Endothelial cell of umbilical vein (primary cell): ENCODE measurements around the gene SLC2A1. TPM values are rescaled to one million over a fixed set of nuclear protein-coding genes. Genes with fewer than 3 reads are reported as not detected.

Experiments used
- BruUV-seq: library from RNA; stranded (reverse); fragments of 400-500 nt; replicated peaks from 2 replicates; lab custom pipeline; 2021; lab: Mats Ljungman, UMichigan
- CTCF ChIA-PET: fragments of 300-600, 350-600 bp; sonication (Branson Sonifier 250); formaldehyde crosslinking; loops from one replicate; lab custom pipeline; 2021; ENCODE audit warnings: antibody characterized with exemption, inconsistent platforms; lab: Charles Lee
- POLR2A ChIA-PET: fragments of 300-600, 350-600 bp; sonication (Branson Sonifier 250); formaldehyde crosslinking; loops from one replicate; lab custom pipeline; 2021; ENCODE audit warnings: antibody characterized with exemption, inconsistent platforms; lab: Charles Lee
- DNase-seq: peaks from one replicate; pipeline ENCODE4 v3.0.0-alpha.2; 2011; ENCODE audit warnings: low read depth, low spot score
- FAIRE-seq: peaks from 2 replicates; lab custom pipeline; 2011; peaks lifted over from hg19 to GRCh38; lab: Jason Lieb, UNC
- H2AFZ ChIP-seq: 2 replicates; pipeline ENCODE4 v1.6.0; 2012; ENCODE audit warnings: low read depth, low read length, control low read depth, inconsistent platforms
- H3K27ac ChIP-seq: 2 replicates; pipeline ENCODE4 v1.5.1; 2011; ENCODE audit warnings: low read depth, mild to moderate bottlenecking, control low read depth, low read length, moderate library complexity; ENCODE audit not compliant: insufficient read depth
- H3K27me3 ChIP-seq, 2 experiments: 2 replicates each; pipeline versions ENCODE4 v1.6.0 to v1.6.1; 2011; ENCODE audit warnings: low read length in 2 of 2, mixed read lengths in 1 of 2; ENCODE audit not compliant: control insufficient read depth in 2 of 2, insufficient read depth in 2 of 2
- H3K36me3 ChIP-seq, 2 experiments: 2 replicates in 1 of 2; 3 replicates in 1 of 2; pipeline ENCODE4 v1.5.1; 2011; ENCODE audit warnings: low read length in 2 of 2, mild to moderate bottlenecking in 1 of 2, moderate library complexity in 1 of 2; ENCODE audit not compliant: control insufficient read depth in 2 of 2, insufficient read depth in 2 of 2; ENCODE audit errors: extremely low read depth in 1 of 2
- H3K4me1 ChIP-seq: 3 replicates; pipeline ENCODE4 v1.5.1; 2011; ENCODE audit warnings: mild to moderate bottlenecking, low read length; ENCODE audit not compliant: control insufficient read depth, insufficient read depth; ENCODE audit errors: extremely low read depth
- H3K4me2 ChIP-seq: 2 replicates; pipeline ENCODE4 v1.6.1; 2011; ENCODE audit warnings: low read length, control low read depth, mixed read lengths; ENCODE audit not compliant: insufficient read depth
- H3K4me3 ChIP-seq, 3 experiments: fragments of 200-600 bp in 1 of 3; sonication (generic), shearing (Covaris generic) in 1 of 3; replicated peaks in 1 of 3; 2 replicates each; pipeline ENCODE4 v1.5.1; 2011 to 2016; ENCODE audit warnings: control low read depth in 3 of 3, low read length in 3 of 3, mild to moderate bottlenecking in 2 of 3, inconsistent platforms in 1 of 3, low read depth in 1 of 3, moderate library complexity in 1 of 3; ENCODE audit not compliant: insufficient read depth in 1 of 3
- H3K79me2 ChIP-seq: 2 replicates; pipeline ENCODE4 v1.6.0; 2012; ENCODE audit warnings: low read length, inconsistent platforms; ENCODE audit not compliant: control insufficient read depth, insufficient read depth
- H3K9ac ChIP-seq: replicated peaks from 2 replicates; pipeline ENCODE3; 2011; ENCODE audit warnings: low read length, control low read depth; ENCODE audit not compliant: insufficient read depth; ENCODE audit errors: extremely low read depth
- H3K9me1 ChIP-seq: replicated peaks from 3 replicates; pipeline ENCODE4 v1.6.0; 2011; ENCODE audit warnings: mild to moderate bottlenecking, low read length; ENCODE audit not compliant: control insufficient read depth, insufficient read depth; ENCODE audit errors: extremely low read depth
- H3K9me3 ChIP-seq: replicated peaks from 2 replicates; pipeline ENCODE4 v1.5.1; 2012; ENCODE audit warnings: low read length, inconsistent platforms; ENCODE audit not compliant: control insufficient read depth, insufficient read depth
- H4K20me1 ChIP-seq: replicated peaks from 2 replicates; pipeline ENCODE3; 2011; ENCODE audit warnings: mild to moderate bottlenecking, low read length; ENCODE audit not compliant: control insufficient read depth, insufficient read depth; ENCODE audit errors: extremely low read depth
- EZH2 ChIP-seq: IDR thresholded peaks from 2 replicates; pipeline ENCODE4 v1.6.1; 2012; ENCODE audit warnings: borderline replicate concordance, low read depth, mild to moderate bottlenecking, moderate library complexity, low read length, inconsistent platforms; ENCODE audit not compliant: severe bottlenecking
- FOS ChIP-seq: IDR thresholded peaks from 2 replicates; pipeline ENCODE4 v1.6.1; 2011; ENCODE audit warnings: mild to moderate bottlenecking, low read length, moderate library complexity, borderline replicate concordance; ENCODE audit not compliant: insufficient read depth
- JUN ChIP-seq: IDR thresholded peaks from 2 replicates; pipeline ENCODE4 v1.6.1; 2011; ENCODE audit warnings: borderline replicate concordance, low read depth; ENCODE audit not compliant: insufficient read length, insufficient read depth
- MYC ChIP-seq: IDR thresholded peaks from one replicate; pipeline ENCODE4 v1.6.1; 2011; ENCODE audit warnings: mild to moderate bottlenecking, low read depth, low read length
- POLR2AphosphoS5 ChIP-seq: IDR thresholded peaks from 2 replicates; pipeline ENCODE4 v1.6.1; 2012; ENCODE audit warnings: low read depth, mild to moderate bottlenecking, control low read depth, low read length, moderate library complexity; ENCODE audit not compliant: insufficient read depth
- dilution Hi-C: fragments of 300-500 bp; cut with MboI; formaldehyde crosslinking; loops from one replicate; pipeline ENCODE4 v1.15.0; 2019; ENCODE audit warnings: low sequenced_read_pairs; ENCODE audit not compliant: extremely low pct_ligation_motif_present
- intact Hi-C: fragments of 100-400 bp; cut with micrococcal nuclease; formaldehyde crosslinking; loops from one replicate; pipeline ENCODE4 v1.10.0; 2022
- polyA plus RNA-seq, 4 experiments: library from polyadenylated mRNA; depleted of rRNA in 3 of 4; stranded (reverse) in 3 of 4; unstranded in 1 of 4; fragments of >200 nt; gene quantifications; 2 replicates each; pipeline versions ENCODE4 v1.2.1 to v1.2.3, GENCODE V29; 2011 to 2012; ENCODE audit warnings: missing spikeins in 1 of 4
- total RNA-seq: library from RNA; stranded (reverse); gene quantifications from 2 replicates; pipeline ENCODE4 v1.2.3, GENCODE V29; 2021
- TF ChIP-seq, protein P1 (sequence below): IDR thresholded peaks from 2 replicates; pipeline ENCODE4 v1.6.1; 2011; ENCODE audit not compliant: insufficient read depth, insufficient read length
- TF ChIP-seq, protein P2 (sequence below), 2 donors: IDR thresholded peaks; 1 replicate in 1 of 2; 2 replicates in 1 of 2; pipeline ENCODE4 v1.5.1; 2011; ENCODE audit warnings: low read length in 2 of 2, mild to moderate bottlenecking in 2 of 2, moderate library complexity in 2 of 2, control low read depth in 1 of 2, inconsistent platforms in 1 of 2, low read depth in 1 of 2; ENCODE audit not compliant: insufficient read depth in 1 of 2; ENCODE audit errors: extremely low read depth in 1 of 2

The SLC2A1 gene
- total and polyA plus RNA-seq, 2 donors (not counting 3 experiments of a cell fraction or from before 2014, with no cell fraction given), result 42.2 to 46.5 TPM

DNA sequence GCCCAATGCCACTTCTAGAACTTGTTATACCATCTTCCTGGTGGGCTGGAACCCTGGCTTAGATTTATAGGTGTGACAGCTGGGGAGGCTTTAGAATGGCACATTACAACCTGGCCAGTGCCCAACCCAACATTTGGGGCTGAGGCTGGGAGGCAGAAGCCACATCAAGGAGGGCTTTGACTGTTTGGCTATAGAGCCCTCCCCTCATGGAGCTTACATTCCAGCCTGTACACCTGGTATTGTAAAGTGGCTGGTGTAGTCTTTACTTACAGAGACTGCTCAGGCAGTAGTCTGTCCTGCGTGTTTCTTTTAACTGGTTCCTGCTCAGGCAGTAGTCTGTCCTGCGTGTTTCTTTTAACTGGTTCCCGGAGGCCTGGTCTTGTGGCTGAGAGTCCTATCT lies 10.0 kb upstream of the SLC2A1 start:
- POLR2A ChIA-PET, result no interaction called here
- dilution Hi-C loops (no loop called here), intact Hi-C loops (no loop called here)
- no peak for FAIRE-seq
- H3K27ac ChIP-seq, result no peak overlapping the region
- BruUV-seq, result no TSS peak
- TF ChIP-seq FOS (no peak), POLR2AphosphoS5 (no peak), MYC (no peak), JUN (no peak), EZH2 (no peak)
- TF ChIP-seq, protein P1, sequence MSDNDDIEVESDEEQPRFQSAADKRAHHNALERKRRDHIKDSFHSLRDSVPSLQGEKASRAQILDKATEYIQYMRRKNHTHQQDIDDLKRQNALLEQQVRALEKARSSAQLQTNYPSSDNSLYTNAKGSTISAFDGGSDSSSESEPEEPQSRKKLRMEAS, result no peak
- TF ChIP-seq, protein P2, sequence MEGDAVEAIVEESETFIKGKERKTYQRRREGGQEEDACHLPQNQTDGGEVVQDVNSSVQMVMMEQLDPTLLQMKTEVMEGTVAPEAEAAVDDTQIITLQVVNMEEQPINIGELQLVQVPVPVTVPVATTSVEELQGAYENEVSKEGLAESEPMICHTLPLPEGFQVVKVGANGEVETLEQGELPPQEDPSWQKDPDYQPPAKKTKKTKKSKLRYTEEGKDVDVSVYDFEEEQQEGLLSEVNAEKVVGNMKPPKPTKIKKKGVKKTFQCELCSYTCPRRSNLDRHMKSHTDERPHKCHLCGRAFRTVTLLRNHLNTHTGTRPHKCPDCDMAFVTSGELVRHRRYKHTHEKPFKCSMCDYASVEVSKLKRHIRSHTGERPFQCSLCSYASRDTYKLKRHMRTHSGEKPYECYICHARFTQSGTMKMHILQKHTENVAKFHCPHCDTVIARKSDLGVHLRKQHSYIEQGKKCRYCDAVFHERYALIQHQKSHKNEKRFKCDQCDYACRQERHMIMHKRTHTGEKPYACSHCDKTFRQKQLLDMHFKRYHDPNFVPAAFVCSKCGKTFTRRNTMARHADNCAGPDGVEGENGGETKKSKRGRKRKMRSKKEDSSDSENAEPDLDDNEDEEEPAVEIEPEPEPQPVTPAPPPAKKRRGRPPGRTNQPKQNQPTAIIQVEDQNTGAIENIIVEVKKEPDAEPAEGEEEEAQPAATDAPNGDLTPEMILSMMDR (IDR thresholded peaks at IDR 0.05; ENCODE audit: extremely low read depth in 1 of 2, insufficient read depth in 1 of 2, low read depth in 1 of 2, low read length in 2 of 2), result no peak
- H3K4me2 ChIP-seq, result no peak overlapping the region
- H3K9ac ChIP-seq, result no peak overlapping the region
- no peaks in the 10 kb centered on the region for H3K9me3 ChIP-seq
- peaks cover 5% of the 10 kb centered on the region for H3K4me1 ChIP-seq
- H2AFZ ChIP-seq, result no peak overlapping the region
- H3K36me3 ChIP-seq, result no peaks in the 10 kb centered on the region
- no peak for DNase-seq
- CTCF ChIA-PET, result interaction anchor here (2.1 kb wide), 1 partner anchor 105 kb away, joined by 8 read pairs; no protein-coding TSS in a partner anchor
- H4K20me1 ChIP-seq, result no peaks in the 10 kb centered on the region
- H3K79me2 ChIP-seq, result no peaks in the 10 kb centered on the region
- no peaks in the 10 kb centered on the region for H3K9me1 ChIP-seq
- H3K4me3 ChIP-seq, result no peak overlapping the region
- no peaks in the 10 kb centered on the region for H3K27me3 ChIP-seq
